ENCODE data around the gene RNF11.

DNA sequence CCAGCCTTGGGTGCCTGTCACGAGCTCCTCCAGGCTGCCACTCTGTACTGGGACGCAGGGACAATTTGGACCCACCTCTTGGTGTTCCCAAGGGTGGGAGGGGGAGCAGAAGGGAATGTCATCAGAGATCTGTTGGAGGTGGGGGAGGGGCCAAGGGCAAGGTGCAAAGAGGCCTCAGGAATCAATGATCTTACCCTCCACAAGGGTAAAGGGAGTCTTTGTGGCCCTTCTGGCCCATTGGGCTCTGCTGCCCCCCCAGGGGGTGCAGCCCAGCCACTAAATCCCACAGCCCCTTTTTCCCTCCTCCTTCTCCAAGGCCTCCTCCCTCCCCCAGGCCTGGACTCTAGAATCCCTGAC, 85.8 kb downstream of the RNF11 start:
- TF ChIP-seq, protein P1, sequence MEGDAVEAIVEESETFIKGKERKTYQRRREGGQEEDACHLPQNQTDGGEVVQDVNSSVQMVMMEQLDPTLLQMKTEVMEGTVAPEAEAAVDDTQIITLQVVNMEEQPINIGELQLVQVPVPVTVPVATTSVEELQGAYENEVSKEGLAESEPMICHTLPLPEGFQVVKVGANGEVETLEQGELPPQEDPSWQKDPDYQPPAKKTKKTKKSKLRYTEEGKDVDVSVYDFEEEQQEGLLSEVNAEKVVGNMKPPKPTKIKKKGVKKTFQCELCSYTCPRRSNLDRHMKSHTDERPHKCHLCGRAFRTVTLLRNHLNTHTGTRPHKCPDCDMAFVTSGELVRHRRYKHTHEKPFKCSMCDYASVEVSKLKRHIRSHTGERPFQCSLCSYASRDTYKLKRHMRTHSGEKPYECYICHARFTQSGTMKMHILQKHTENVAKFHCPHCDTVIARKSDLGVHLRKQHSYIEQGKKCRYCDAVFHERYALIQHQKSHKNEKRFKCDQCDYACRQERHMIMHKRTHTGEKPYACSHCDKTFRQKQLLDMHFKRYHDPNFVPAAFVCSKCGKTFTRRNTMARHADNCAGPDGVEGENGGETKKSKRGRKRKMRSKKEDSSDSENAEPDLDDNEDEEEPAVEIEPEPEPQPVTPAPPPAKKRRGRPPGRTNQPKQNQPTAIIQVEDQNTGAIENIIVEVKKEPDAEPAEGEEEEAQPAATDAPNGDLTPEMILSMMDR (IDR thresholded peaks at IDR 0.05; ENCODE audit: borderline replicate concordance, extremely low read depth, low read length, poor library complexity, severe bottlenecking) = no peak
- no peak for TF ChIP-seq EZH2 (IDR thresholded peaks at IDR 0.05; ENCODE audit: borderline replicate concordance, low read depth, low read length, severe bottlenecking)

Measured in DND-41 (cell line).